Panc1 (cell line): ENCODE results near the gene RAI1.

ENCODE experiments used
- CTCF ChIP-seq: fragments of 450-650 bp; IDR thresholded peaks from 2 replicates; pipeline ENCODE4 v1.5.1; 2017; ENCODE audit warnings: mild to moderate bottlenecking
- POLR2AphosphoS5 ChIP-seq: IDR thresholded peaks from 2 replicates; pipeline ENCODE4 v1.6.1; 2012; ENCODE audit warnings: mild to moderate bottlenecking, low read depth, low read length, moderate library complexity
- SIN3A ChIP-seq: IDR thresholded peaks from 2 replicates; pipeline ENCODE4 v1.6.1; 2012; ENCODE audit warnings: low read depth, mild to moderate bottlenecking, low read length, moderate library complexity, borderline replicate concordance; ENCODE audit not compliant: insufficient read depth
- TCF7L2 ChIP-seq: IDR thresholded peaks from 2 replicates; pipeline ENCODE4 v1.6.1; 2011; ENCODE audit warnings: mild to moderate bottlenecking, low read depth, low read length, inconsistent platforms
- TF ChIP-seq, protein P1 (sequence below), 2 experiments: IDR thresholded peaks; 2 replicates each; pipeline ENCODE4 v1.6.1; 2011 to 2012; ENCODE audit warnings: low read depth in 2 of 2, control low read depth in 1 of 2, low read length in 1 of 2, mild to moderate bottlenecking in 1 of 2, moderate library complexity in 1 of 2; ENCODE audit not compliant: insufficient read depth in 1 of 2

DNA sequence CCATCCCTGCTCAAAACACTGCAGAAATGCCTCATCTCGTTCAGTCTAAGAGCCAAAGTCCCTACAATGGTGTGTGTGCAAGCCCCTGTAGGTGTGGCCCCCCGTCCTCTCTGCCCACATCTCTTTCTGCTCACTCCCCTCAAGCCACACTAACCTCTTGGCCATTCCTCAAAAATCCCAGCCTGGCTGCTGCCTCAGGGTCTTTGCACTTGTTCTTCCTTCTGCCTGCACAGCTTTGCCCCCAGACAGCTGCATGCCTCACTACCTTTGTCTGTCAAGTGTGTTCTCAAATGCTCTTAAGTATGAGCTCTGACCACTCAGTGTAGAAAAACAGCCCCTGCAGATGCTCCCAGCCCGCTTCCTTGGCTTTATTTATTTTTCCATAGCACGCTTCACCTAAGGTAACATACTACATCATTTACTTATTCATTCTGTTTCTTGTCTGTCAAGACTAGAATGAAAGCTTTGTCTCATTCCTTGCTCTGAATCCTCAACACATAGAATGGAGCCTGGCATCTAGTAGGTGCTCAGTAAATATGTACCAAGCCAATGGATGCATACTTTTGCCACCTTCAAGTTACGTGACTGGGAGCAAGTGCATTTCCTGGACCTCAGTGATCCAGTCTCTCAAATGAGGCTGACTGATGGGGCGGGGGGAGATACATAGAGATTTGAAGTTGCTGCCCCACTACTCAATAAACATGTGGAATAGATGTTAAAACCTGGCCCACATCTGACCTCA, 38.1 kb downstream of the RAI1 start:
- TF ChIP-seq CTCF (no peak), POLR2AphosphoS5 (no peak), TCF7L2 (no peak), SIN3A (no peak)
- TF ChIP-seq, protein P1, sequence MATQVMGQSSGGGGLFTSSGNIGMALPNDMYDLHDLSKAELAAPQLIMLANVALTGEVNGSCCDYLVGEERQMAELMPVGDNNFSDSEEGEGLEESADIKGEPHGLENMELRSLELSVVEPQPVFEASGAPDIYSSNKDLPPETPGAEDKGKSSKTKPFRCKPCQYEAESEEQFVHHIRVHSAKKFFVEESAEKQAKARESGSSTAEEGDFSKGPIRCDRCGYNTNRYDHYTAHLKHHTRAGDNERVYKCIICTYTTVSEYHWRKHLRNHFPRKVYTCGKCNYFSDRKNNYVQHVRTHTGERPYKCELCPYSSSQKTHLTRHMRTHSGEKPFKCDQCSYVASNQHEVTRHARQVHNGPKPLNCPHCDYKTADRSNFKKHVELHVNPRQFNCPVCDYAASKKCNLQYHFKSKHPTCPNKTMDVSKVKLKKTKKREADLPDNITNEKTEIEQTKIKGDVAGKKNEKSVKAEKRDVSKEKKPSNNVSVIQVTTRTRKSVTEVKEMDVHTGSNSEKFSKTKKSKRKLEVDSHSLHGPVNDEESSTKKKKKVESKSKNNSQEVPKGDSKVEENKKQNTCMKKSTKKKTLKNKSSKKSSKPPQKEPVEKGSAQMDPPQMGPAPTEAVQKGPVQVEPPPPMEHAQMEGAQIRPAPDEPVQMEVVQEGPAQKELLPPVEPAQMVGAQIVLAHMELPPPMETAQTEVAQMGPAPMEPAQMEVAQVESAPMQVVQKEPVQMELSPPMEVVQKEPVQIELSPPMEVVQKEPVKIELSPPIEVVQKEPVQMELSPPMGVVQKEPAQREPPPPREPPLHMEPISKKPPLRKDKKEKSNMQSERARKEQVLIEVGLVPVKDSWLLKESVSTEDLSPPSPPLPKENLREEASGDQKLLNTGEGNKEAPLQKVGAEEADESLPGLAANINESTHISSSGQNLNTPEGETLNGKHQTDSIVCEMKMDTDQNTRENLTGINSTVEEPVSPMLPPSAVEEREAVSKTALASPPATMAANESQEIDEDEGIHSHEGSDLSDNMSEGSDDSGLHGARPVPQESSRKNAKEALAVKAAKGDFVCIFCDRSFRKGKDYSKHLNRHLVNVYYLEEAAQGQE (IDR thresholded peaks at IDR 0.05; ENCODE audit: insufficient read depth in 1 of 2, low read depth in 2 of 2, low read length in 1 of 2) = no peak
